Tibial nerve (tissue), 4 donors: ENCODE data around the gene RPS27L. TPM values are rescaled to one million over a fixed set of nuclear protein-coding genes. Genes with fewer than 3 reads are reported as not detected.
A peak's percentile ranks its signal among the peaks of the same experiment; 100 is the strongest.

Experiments
- DNase-seq, 2 donors: peaks; one replicate each; pipeline ENCODE4 v3.0.0-alpha.2; 2019; ENCODE audit warnings: low spot score in 2 of 2
- H3K27ac ChIP-seq, 4 donors: fragments of 200-600 bp; sonication (generic) in 3 of 4; one replicate each; pipeline ENCODE4 v1.5.1; 2017 to 2019; ENCODE audit warnings: mild to moderate bottlenecking in 1 of 4
- H3K27me3 ChIP-seq, 2 donors: fragments of 200-600 bp; sonication (generic) in 1 of 2; one replicate each; pipeline versions ENCODE4 v1.5.1 to v1.6.0; 2017 to 2019
- H3K36me3 ChIP-seq, 3 donors: fragments of 200-600 bp; sonication (generic); one replicate each; pipeline ENCODE4 v1.5.1; 2018 to 2019
- H3K4me1 ChIP-seq, 4 donors: fragments of 200-600 bp; sonication (generic) in 3 of 4; one replicate each; pipeline ENCODE4 v1.5.1; 2017 to 2019
- H3K4me3 ChIP-seq, 4 donors: fragments of 200-600 bp; sonication (generic) in 3 of 4; one replicate each; pipeline ENCODE4 v1.5.1; 2017 to 2019; ENCODE audit warnings: mild to moderate bottlenecking in 1 of 4, moderate library complexity in 1 of 4
- H3K9me3 ChIP-seq, 4 donors: fragments of 200-600 bp; sonication (generic) in 3 of 4; one replicate each; pipeline ENCODE4 v1.5.1; 2017 to 2019
- EP300 ChIP-seq, 2 donors: sonication (generic); formaldehyde crosslinking; IDR thresholded peaks; one replicate each; pipeline ENCODE4 v1.6.1; 2017; ENCODE audit warnings: antibody characterized with exemption in 2 of 2, mild to moderate bottlenecking in 1 of 2
- POLR2A ChIP-seq, 2 donors: fragments of 450-650 bp; IDR thresholded peaks; one replicate each; pipeline ENCODE4 v1.6.1; 2017; ENCODE audit warnings: antibody characterized with exemption in 2 of 2, mild to moderate bottlenecking in 2 of 2, moderate library complexity in 2 of 2
- WGBS, 2 donors: methylation state at CpG; one replicate each; pipeline ENCODE4 v1.1.5; 2018; 5-methylcytosine and 5-hydroxymethylcytosine counted together
- total RNA-seq, 4 donors: library from RNA; depleted of rRNA; stranded (reverse); fragments of >200 nt; gene quantifications; one replicate each; pipeline ENCODE4 v1.1.0, GENCODE V29; 2016
- TF ChIP-seq, protein P1 (sequence below), 5 experiments: fragments of 200-600 bp in 3 of 5; fragments of 450-650 bp in 2 of 5; sonication (generic) in 3 of 5; IDR thresholded peaks; one replicate each; pipeline ENCODE4 v1.5.1; 2016 to 2019; ENCODE audit warnings: antibody characterized with exemption in 5 of 5, mild to moderate bottlenecking in 3 of 5, moderate library complexity in 2 of 5

The RPS27L gene
- total RNA-seq, 4 donors from 2014 or later, result 50.3 to 83.7 (median 71.7) TPM

DNA sequence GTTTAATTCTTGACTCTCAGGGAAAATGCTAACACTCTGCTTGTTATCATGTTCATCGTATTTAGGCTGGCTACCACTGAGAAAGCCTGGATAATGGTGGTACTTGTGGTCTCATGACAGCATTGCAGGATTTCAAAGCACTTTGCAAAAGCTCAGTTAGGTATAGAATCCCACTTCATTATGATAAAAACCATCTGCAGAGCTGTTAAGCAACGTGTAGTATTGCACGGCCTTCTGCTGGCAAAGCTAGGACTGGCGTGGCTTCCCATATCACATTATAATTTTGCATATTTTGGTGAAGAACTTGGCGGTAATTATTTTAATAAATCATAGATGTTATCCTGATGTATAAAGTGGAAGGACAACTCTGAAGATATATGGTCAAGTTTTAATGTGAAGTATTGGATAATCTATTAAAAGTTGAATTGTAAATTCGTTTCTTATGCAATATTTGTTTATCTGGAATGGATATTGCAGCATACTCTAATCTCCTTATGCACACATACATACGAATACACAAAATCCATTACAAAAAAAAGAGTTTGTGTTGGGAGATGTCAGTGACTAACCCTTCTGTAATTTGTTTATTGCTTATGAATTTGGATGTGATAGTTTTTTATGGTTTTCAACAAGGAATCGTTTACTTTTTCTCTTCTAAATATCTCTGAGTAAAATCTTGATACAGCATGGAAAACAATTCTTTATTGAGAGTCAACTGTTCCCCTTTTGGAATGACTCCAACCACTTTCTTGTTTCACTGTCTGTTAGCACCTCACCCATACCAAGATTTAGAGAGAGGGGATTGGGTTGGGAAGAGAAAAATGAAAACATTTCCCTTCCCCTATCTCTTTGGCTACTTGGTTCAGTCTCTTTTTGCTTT lies 41.3 kb upstream of the RPS27L start:
- Histone ChIP-seq H3K4me1 (peaks cover 0 to 89% (median 48%) of the 10 kb centered on the region in 4 donors), H3K9me3 (no peaks in the 10 kb centered on the region), H3K36me3 (no peaks in the 10 kb centered on the region), H3K27ac (peak overlapping the region in 1 of 4 donors; percentile 46), H3K27me3 (no peaks in the 10 kb centered on the region), H3K4me3 (no peak overlapping the region)
- DNase-seq, result no peak
- no peak for TF ChIP-seq EP300 (IDR thresholded peaks at IDR 0.05)
- TF ChIP-seq, protein P1, sequence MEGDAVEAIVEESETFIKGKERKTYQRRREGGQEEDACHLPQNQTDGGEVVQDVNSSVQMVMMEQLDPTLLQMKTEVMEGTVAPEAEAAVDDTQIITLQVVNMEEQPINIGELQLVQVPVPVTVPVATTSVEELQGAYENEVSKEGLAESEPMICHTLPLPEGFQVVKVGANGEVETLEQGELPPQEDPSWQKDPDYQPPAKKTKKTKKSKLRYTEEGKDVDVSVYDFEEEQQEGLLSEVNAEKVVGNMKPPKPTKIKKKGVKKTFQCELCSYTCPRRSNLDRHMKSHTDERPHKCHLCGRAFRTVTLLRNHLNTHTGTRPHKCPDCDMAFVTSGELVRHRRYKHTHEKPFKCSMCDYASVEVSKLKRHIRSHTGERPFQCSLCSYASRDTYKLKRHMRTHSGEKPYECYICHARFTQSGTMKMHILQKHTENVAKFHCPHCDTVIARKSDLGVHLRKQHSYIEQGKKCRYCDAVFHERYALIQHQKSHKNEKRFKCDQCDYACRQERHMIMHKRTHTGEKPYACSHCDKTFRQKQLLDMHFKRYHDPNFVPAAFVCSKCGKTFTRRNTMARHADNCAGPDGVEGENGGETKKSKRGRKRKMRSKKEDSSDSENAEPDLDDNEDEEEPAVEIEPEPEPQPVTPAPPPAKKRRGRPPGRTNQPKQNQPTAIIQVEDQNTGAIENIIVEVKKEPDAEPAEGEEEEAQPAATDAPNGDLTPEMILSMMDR (IDR thresholded peaks at IDR 0.05), result no peak
- no peak for TF ChIP-seq POLR2A (IDR thresholded peaks at IDR 0.05)
- WGBS, 2 donors, result 52 to 53% methylated on average over 8 of the region's 8 CpGs

GRCh38 chr15:63197626-63198025 lies 40.3 kb upstream of the RPS27L start:
- Histone ChIP-seq H3K4me1 (peaks cover 0 to 89% (median 49%) of the 10 kb centered on the region in 4 donors), H3K27me3 (no peaks in the 10 kb centered on the region), H3K4me3 (no peak overlapping the region), H3K9me3 (no peaks in the 10 kb centered on the region), H3K27ac (peak overlapping the region in 1 of 4 donors; percentile 46), H3K36me3 (no peaks in the 10 kb centered on the region)
- no peak for DNase-seq
- WGBS, 2 donors, result 88 to 93% methylated on average over 1 of the region's 1 CpG
- no peak for TF ChIP-seq POLR2A (IDR thresholded peaks at IDR 0.05)
- TF ChIP-seq, protein P1 (IDR thresholded peaks at IDR 0.05), result no peak
- no peak for TF ChIP-seq EP300 (IDR thresholded peaks at IDR 0.05)

DNA sequence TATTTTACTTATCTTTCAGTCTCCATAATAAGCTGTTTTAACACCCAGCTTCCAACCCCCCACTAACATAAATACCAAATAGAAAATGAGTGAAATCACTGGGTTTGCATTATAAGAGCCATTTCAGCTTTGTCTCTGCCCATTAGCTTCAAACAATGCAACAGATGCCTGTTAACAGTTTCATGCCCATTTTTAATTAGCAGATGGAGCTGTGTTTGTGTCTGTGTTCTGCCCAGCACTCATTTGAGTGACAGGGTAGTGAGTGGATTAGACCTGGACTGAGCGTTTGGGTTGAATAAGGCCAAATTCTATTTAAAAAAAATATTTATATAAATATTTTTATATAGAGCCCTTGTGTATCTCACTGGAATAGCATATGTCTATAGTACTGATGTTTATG lies 39.6 kb upstream of the RPS27L start:
- Histone ChIP-seq H3K36me3 (no peaks in the 10 kb centered on the region), H3K9me3 (no peaks in the 10 kb centered on the region), H3K27me3 (no peaks in the 10 kb centered on the region), H3K4me3 (no peak overlapping the region), H3K27ac (peak overlapping the region in 2 of 4 donors; percentile 6 to 72), H3K4me1 (peaks cover 0 to 91% (median 53%) of the 10 kb centered on the region in 4 donors)
- whole genome bisulfite sequencing, 2 donors, result 32 to 38% methylated on average over 1 of the region's 1 CpG
- no peak for DNase-seq
- TF ChIP-seq, protein P1 (IDR thresholded peaks at IDR 0.05), result no peak
- no peak for TF ChIP-seq POLR2A (IDR thresholded peaks at IDR 0.05)
- TF ChIP-seq EP300 (IDR thresholded peaks at IDR 0.05), result no peak

- H3K4me1 ChIP-seq, result peaks cover 0 to 96% (median 62%) of the 10 kb centered on the region in 4 donors
- no peak for DNase-seq
Measured at GRCh38 chr15:63195569-63196015, 38.3 kb upstream of the RPS27L start.

More at GRCh38 chr15:63195569-63196015, 38.3 kb upstream of the RPS27L start:
- WGBS, 2 donors, result 67 to 80% methylated on average over 3 of the region's 3 CpGs
- H3K27ac ChIP-seq, result peak overlapping the region in 3 of 4 donors; percentile 35 to 72 (median 64)
- TF ChIP-seq POLR2A (IDR thresholded peaks at IDR 0.05) (no peak), EP300 (IDR thresholded peaks at IDR 0.05) (no peak)
- TF ChIP-seq, protein P1 (IDR thresholded peaks at IDR 0.05), result no peak
- H3K36me3 ChIP-seq, result no peaks in the 10 kb centered on the region
- H3K27me3 ChIP-seq, result no peaks in the 10 kb centered on the region
- H3K9me3 ChIP-seq, result no peaks in the 10 kb centered on the region
- H3K4me3 ChIP-seq, result no peak overlapping the region
